H1 (cell line): ENCODE measurements around the gene NAXD. TPM values are rescaled to one million over a fixed set of nuclear protein-coding genes. Genes with fewer than 3 reads are reported as not detected.

Source experiments
- JUN ChIP-seq: IDR thresholded peaks from 2 replicates; pipeline ENCODE4 v1.6.1; 2011; ENCODE audit warnings: low read depth, mild to moderate bottlenecking, improper control_type of control experiment, low read length
- polyA plus RNA-seq, 7 experiments: library from polyadenylated mRNA; depleted of rRNA in 3 of 7; stranded (reverse) in 5 of 7; unstranded in 2 of 7; fragments of >200 nt in 5 of 7; fragments of 200-250 nt in 2 of 7; gene quantifications; 1 replicate in 5 of 7; 2 replicates in 1 of 7; 4 replicates in 1 of 7; pipeline versions ENCODE4 v1.2.1 to v1.2.3, GENCODE V29; 2011 to 2013; ENCODE audit warnings: missing spikeins in 2 of 7, mixed read lengths in 2 of 7
- total RNA-seq: library from RNA; stranded (reverse); fragmentation: NEBNext Ultra II Directional; extraction: Animal tissue kit (Norgen Biotek cat#: 25700); gene quantifications from 2 replicates; pipeline ENCODE4 v1.2.1, GENCODE V29; 2021

NAXD gene
- total and polyA plus RNA-seq, 2 of the 8 experiments (the other 6 are each of a cell fraction or from before 2014, with no cell fraction given), result 25.4 to 35.5 TPM

GRCh38 chr13:110572778-110573118, 42.6 kb upstream of the NAXD start (continued):
- no peak for TF ChIP-seq JUN
